UCSD-AML1 (cell line): ENCODE results near the gene ADGRG3.
A peak's percentile ranks its signal among the peaks of the same experiment; 100 is the strongest.

Source experiments
- DNase-seq: peaks from one replicate; lab custom pipeline; 2025; ENCODE audit not compliant: unreplicated experiment; lab: John Stamatoyannopoulos, UW

ADGRG3 gene

GRCh38 chr16:57734925-57735754, 67.0 kb downstream of the ADGRG3 start:
- DNase-seq: peak; percentile 100

- no peak for DNase-seq
Measured at GRCh38 chr16:57735755-57736418, 67.8 kb downstream of the ADGRG3 start, which contains the start of gene KATNB1. TSS of gene KATNB1 (plus strand) at chr16:57735770. CDS start at chr16:57737244, 1,474 bp downstream.

- DNase-seq: peak; percentile 71
Measured at GRCh38 chr16:57736419-57737351, 68.6 kb downstream of the ADGRG3 start.

GRCh38 chr16:57738844-57739243, 70.7 kb downstream of the ADGRG3 start:
- no peak for DNase-seq
